Gastroesophageal sphincter (tissue), 3 donors: ENCODE data around the gene ZNF746.

Experiments
- EP300 ChIP-seq: sonication (generic); formaldehyde crosslinking; IDR thresholded peaks from one replicate; pipeline ENCODE4 v1.6.1; 2017; ENCODE audit warnings: antibody characterized with exemption, mild to moderate bottlenecking
- TF ChIP-seq, protein P1 (sequence below), 4 experiments: fragments of 200-600 bp in 2 of 4; fragments of 450-650 bp in 2 of 4; sonication (generic) in 1 of 4; IDR thresholded peaks; one replicate each; pipeline ENCODE4 v1.5.1; 2017 to 2019; ENCODE audit warnings: antibody characterized with exemption in 4 of 4, mild to moderate bottlenecking in 2 of 4, moderate library complexity in 2 of 4

DNA sequence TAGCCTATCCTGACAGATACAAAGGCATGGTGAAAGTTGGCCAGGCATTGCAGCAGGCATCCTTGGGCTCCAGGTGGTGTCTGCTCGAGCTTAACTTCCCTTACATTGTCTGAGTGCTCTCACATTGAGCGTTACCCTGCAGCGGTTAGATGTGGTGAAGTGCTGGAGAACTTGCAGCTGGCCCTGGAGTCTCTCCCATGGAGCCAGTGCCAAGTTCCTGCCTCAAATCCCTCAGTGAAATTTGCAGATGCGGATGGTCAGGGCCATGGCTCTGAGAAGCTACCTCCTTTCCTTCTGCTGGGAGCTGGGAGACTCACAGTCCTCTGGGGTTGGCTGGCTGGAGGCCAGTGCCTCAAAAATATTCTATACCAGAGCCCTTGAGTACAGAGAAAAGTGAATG, 3.3 kb upstream of the ZNF746 start:
- TF ChIP-seq, protein P1, sequence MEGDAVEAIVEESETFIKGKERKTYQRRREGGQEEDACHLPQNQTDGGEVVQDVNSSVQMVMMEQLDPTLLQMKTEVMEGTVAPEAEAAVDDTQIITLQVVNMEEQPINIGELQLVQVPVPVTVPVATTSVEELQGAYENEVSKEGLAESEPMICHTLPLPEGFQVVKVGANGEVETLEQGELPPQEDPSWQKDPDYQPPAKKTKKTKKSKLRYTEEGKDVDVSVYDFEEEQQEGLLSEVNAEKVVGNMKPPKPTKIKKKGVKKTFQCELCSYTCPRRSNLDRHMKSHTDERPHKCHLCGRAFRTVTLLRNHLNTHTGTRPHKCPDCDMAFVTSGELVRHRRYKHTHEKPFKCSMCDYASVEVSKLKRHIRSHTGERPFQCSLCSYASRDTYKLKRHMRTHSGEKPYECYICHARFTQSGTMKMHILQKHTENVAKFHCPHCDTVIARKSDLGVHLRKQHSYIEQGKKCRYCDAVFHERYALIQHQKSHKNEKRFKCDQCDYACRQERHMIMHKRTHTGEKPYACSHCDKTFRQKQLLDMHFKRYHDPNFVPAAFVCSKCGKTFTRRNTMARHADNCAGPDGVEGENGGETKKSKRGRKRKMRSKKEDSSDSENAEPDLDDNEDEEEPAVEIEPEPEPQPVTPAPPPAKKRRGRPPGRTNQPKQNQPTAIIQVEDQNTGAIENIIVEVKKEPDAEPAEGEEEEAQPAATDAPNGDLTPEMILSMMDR (IDR thresholded peaks at IDR 0.05) = no peak
- TF ChIP-seq EP300 = no peak
